Activated naive CD4-positive, alpha-beta T cell treated with anti-CD3 and anti-CD28 coated beads for 36 hours (primary cell): ENCODE measurements around the gene AFMID. TPM values are rescaled to one million over a fixed set of nuclear protein-coding genes. Genes with fewer than 3 reads are reported as not detected.
A peak's percentile ranks its signal among the peaks of the same experiment; 100 is the strongest.

ENCODE experiments used
- CTCF ChIA-PET: fragments of 350-600 bp; sonication (Branson Sonifier 250); formaldehyde crosslinking; loops from one replicate; lab custom pipeline; 2021; ENCODE audit warnings: antibody characterized with exemption; lab: Charles Lee
- DNase-seq: peaks from one replicate; pipeline ENCODE4 v3.0.0-alpha.2; 2020
- H3K27ac Mint-ChIP-seq: one replicate; pipeline ENCODE4 v1.8.0; 2021; ENCODE audit warnings: mild to moderate bottlenecking, mixed read lengths
- H3K27me3 Mint-ChIP-seq: one replicate; pipeline ENCODE4 v1.8.0; 2021; ENCODE audit warnings: low read depth, mixed read lengths
- H3K36me3 Mint-ChIP-seq: one replicate; pipeline ENCODE4 v1.8.0; 2021; ENCODE audit warnings: low read depth, mixed read lengths
- H3K4me1 Mint-ChIP-seq: one replicate; pipeline ENCODE4 v1.8.0; 2021; ENCODE audit warnings: low read depth, mixed read lengths
- H3K4me3 Mint-ChIP-seq: one replicate; pipeline ENCODE4 v1.8.0; 2021; ENCODE audit warnings: mild to moderate bottlenecking, moderate library complexity, mixed read lengths
- H3K9me3 Mint-ChIP-seq: one replicate; pipeline ENCODE4 v1.8.0; 2021; ENCODE audit warnings: mixed read lengths
- intact Hi-C: fragments of 100-400 bp; cut with micrococcal nuclease; formaldehyde crosslinking; loops from one replicate; pipeline ENCODE4 v1.15.1; 2023
- total RNA-seq, 2 experiments: library from RNA; stranded (reverse); gene quantifications; one replicate each; pipeline ENCODE4 v1.2.3, GENCODE V29; 2021

AFMID gene
- total RNA-seq, 2 experiments from 2014 or later = 13.6 to 13.7 TPM

GRCh38 chr17:78174870-78175642 lies 12.1 kb upstream of the AFMID start:
- Mint-ChIP-seq H3K4me1 (peaks cover 52% of the 10 kb centered on the region), H3K4me3 (no peak overlapping the region), H3K27me3 (no peaks in the 10 kb centered on the region), H3K36me3 (peaks cover 58% of the 10 kb centered on the region), H3K9me3 (no peaks in the 10 kb centered on the region), H3K27ac (no peak overlapping the region)
- intact Hi-C loops = no loop called here
- no peak for DNase-seq
- CTCF ChIA-PET = interaction anchor here (1.0 to 3.6 kb wide), 4 partner anchors 11 to 90 kb away, joined by 3 to 19 read pairs (median 8); partner anchors contain the start of gene TK1

DNA sequence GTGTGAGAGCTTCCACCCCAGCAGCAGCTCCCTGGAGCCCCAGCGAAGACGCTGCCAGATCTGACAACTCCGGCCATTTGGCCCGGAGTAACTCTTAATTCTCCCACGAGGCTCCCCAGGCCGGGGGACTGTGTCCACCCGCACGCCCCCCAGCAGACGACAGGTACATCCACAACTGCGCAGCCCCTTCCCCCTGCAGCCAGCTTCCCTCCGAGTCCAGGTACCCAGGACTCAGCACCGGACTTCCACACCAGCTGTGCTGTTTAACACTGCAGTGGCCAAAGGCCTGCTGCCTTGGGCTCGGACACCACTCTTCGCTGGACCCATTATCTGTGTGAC lies 11.6 kb upstream of the AFMID start:
- Mint-ChIP-seq H3K36me3 (peaks cover 64% of the 10 kb centered on the region), H3K4me1 (peaks cover 48% of the 10 kb centered on the region)

DNA sequence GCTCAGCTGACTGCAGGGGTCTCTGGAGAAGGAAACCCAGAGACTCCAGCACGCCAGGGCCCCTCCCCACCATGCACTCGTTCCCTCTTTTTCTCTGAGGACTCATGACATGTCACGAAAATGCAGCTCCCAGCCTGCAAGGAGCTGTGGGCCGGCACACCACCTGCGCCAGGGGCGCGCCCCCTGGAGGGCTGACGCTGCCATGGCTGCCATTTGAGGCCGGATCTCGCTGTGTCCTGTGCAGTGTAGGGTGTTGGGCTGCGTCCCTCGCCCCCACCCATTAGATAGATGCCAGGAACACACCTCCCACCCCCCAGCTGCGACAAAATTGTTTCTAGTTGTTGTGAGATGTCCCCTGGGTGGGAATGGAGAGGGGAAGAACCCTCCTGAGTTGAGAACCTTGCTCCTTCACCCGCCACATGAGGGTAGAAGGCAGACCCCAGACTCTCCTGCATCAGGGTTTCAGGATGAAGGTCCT lies 10.6 kb upstream of the AFMID start:
- H3K4me1 Mint-ChIP-seq = peaks cover 44% of the 10 kb centered on the region
- H3K36me3 Mint-ChIP-seq = peaks cover 67% of the 10 kb centered on the region
- peak; percentile 82 for DNase-seq
- intact Hi-C loops = loop anchor here (1.0 to 2.0 kb wide), 4 partner anchors 11 to 91 kb away; partner anchors contain the start of genes AFMID and TK1
- no peaks in the 10 kb centered on the region for H3K9me3 Mint-ChIP-seq
- H3K27me3 Mint-ChIP-seq = no peaks in the 10 kb centered on the region
- no peak overlapping the region for H3K4me3 Mint-ChIP-seq
- CTCF ChIA-PET = interaction anchor here (0.6 to 3.6 kb wide), 15 partner anchors 9 to 156 kb away, joined by 3 to 19 read pairs (median 5); partner anchors contain the start of genes TK1 and TMC8
- H3K27ac Mint-ChIP-seq = no peak overlapping the region

More for the DNA sequence above, 11.6 kb upstream of the AFMID start:
- Mint-ChIP-seq H3K27me3 (no peaks in the 10 kb centered on the region), H3K9me3 (no peaks in the 10 kb centered on the region), H3K27ac (no peak overlapping the region), H3K4me3 (no peak overlapping the region)
- no peak for DNase-seq
- intact Hi-C loops = no loop called here
- CTCF ChIA-PET = interaction anchor here (1.4 to 3.6 kb wide), 7 partner anchors 9 to 91 kb away, joined by 4 to 19 read pairs (median 10); partner anchors contain the start of gene TK1

DNA sequence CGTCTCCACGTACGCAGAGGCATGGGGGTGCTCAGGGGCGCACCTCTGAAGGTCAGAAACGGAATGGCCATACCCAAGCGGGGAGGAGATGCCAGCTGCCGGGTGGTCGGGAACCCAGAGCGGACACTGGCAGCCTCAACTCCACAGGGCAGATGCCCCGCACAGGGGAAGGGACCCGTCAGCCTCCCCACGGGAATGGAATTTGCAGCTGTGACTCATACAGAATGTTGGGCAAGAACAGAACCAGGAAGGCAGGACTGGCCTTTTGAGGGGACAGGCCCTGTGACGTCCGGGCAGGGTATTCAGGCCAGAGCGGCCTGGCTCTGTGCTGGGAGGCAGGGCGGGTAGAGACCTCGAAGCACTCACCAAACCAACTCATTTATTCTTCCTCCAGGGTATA lies 7.8 kb upstream of the AFMID start:
- H3K27ac Mint-ChIP-seq = no peak overlapping the region
- DNase-seq = no peak
- H3K4me1 Mint-ChIP-seq = peaks cover 20% of the 10 kb centered on the region
- H3K9me3 Mint-ChIP-seq = no peaks in the 10 kb centered on the region
- no peaks in the 10 kb centered on the region for H3K27me3 Mint-ChIP-seq
- intact Hi-C loops = no loop called here
- CTCF ChIA-PET = interaction anchor here (0.7 kb wide), 1 partner anchor 159 kb away, joined by 3 read pairs; no protein-coding TSS in a partner anchor
- H3K36me3 Mint-ChIP-seq = peaks cover 63% of the 10 kb centered on the region
- no peak overlapping the region for H3K4me3 Mint-ChIP-seq

DNA sequence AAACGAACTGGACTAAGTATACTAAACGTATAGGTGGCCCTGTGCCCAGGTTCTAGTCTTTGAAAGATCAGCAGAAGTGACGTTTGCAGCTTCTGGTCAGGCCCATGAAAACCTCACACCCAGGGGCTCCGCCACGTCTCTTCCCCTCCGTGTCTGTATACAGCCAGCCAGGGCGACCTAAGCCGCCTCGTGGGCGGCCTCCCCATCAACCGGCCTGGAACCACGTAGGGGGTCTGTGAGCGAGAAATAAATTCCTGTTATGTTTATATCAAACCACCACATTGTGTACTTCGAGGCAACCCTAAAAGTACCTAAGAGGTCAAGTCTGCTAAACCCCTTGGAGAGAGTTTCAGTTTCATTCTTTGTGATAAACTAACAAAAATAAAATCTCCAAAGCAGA lies 7.1 kb upstream of the AFMID start:
- intact Hi-C loops = no loop called here
- CTCF ChIA-PET = no interaction called here
- Mint-ChIP-seq H3K4me3 (no peak overlapping the region), H3K4me1 (peaks cover 26% of the 10 kb centered on the region), H3K27ac (no peak overlapping the region), H3K27me3 (no peaks in the 10 kb centered on the region), H3K9me3 (no peaks in the 10 kb centered on the region), H3K36me3 (peaks cover 66% of the 10 kb centered on the region)
- no peak for DNase-seq

- intact Hi-C loops = no loop called here
- no peaks in the 10 kb centered on the region for H3K27me3 Mint-ChIP-seq
- DNase-seq = no peak
- CTCF ChIA-PET = interaction anchor here (0.9 kb wide), 1 partner anchor 11 kb away, joined by 4 read pairs; no protein-coding TSS in a partner anchor
- H3K36me3 Mint-ChIP-seq = peaks cover 67% of the 10 kb centered on the region
- no peak overlapping the region for H3K27ac Mint-ChIP-seq
- H3K4me1 Mint-ChIP-seq = peaks cover 27% of the 10 kb centered on the region
- H3K4me3 Mint-ChIP-seq = no peak overlapping the region
- H3K9me3 Mint-ChIP-seq = no peaks in the 10 kb centered on the region
These were observed 6.7 kb upstream of the AFMID start for GRCh38 chr17:78180508-78180907.

DNA sequence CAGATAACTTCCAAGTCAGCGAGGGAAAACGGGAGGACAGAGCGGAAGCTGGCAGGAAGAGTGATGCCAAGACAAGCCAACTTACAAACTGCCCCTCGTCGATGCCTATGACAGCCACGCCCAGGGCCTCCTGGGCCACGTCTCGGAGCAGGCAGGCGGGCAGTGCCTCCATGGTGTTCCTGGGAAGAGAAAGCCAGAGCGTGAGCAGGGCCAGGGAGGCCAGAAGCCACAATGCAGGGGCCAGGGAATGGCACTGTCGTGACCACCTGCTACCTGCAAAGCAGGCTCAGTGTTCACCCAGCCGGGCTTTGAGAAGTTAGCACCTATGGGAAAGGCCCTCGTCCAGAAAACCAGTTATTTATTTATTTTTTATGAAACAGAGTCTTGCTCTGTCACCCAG lies 4.7 kb upstream of the AFMID start:
- Mint-ChIP-seq H3K4me3 (no peak overlapping the region), H3K27me3 (no peaks in the 10 kb centered on the region), H3K27ac (no peak overlapping the region), H3K36me3 (peaks cover 58% of the 10 kb centered on the region), H3K9me3 (no peaks in the 10 kb centered on the region), H3K4me1 (peaks cover 24% of the 10 kb centered on the region)
- no peak for DNase-seq
- intact Hi-C loops = no loop called here
- CTCF ChIA-PET = interaction anchor here (0.7 kb wide), 1 partner anchor 219 kb away, joined by 3 read pairs; no protein-coding TSS in a partner anchor

DNA sequence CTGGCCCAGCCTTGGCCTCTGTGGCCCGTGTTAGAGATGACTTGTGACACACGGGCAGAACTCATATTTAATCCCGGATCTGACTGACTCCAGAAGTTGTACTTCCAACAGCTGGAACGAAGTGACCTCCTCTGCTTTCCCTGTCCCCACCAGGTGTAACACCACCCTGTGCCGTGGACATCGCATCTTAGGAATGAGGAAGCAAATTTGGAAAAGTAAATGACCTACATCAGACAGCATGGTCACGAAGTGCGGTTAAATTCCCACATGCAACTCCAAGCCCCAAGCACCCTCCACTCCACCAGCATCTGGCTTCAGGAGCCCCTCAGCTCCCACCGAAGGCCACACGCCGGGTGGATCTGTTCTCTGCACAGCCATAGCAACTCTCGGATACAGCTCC lies 3.2 kb upstream of the AFMID start:
- Mint-ChIP-seq H3K4me1 (peaks cover 30% of the 10 kb centered on the region), H3K9me3 (no peaks in the 10 kb centered on the region), H3K27ac (no peak overlapping the region), H3K36me3 (peaks cover 51% of the 10 kb centered on the region), H3K4me3 (no peak overlapping the region), H3K27me3 (no peaks in the 10 kb centered on the region)
- CTCF ChIA-PET = no interaction called here
- intact Hi-C loops = no loop called here
- DNase-seq = no peak

- CTCF ChIA-PET = no interaction called here
- intact Hi-C loops = no loop called here
- no peak for DNase-seq
- Mint-ChIP-seq H3K9me3 (no peaks in the 10 kb centered on the region), H3K4me1 (peaks cover 30% of the 10 kb centered on the region), H3K27ac (no peak overlapping the region), H3K27me3 (no peaks in the 10 kb centered on the region), H3K36me3 (peaks cover 47% of the 10 kb centered on the region), H3K4me3 (no peak overlapping the region)
These were observed 2.8 kb upstream of the AFMID start for GRCh38 chr17:78184351-78184750.

- CTCF ChIA-PET = no interaction called here
- Mint-ChIP-seq H3K9me3 (no peaks in the 10 kb centered on the region), H3K36me3 (peaks cover 44% of the 10 kb centered on the region), H3K27me3 (no peaks in the 10 kb centered on the region), H3K27ac (no peak overlapping the region), H3K4me3 (peak overlapping the region; percentile 83), H3K4me1 (peaks cover 30% of the 10 kb centered on the region)
- no peak for DNase-seq
- intact Hi-C loops = loop anchor here (5.0 kb wide), 1 partner anchor 163 kb away; no protein-coding TSS in a partner anchor
These were observed 2.3 kb upstream of the AFMID start for GRCh38 chr17:78184868-78185267.

DNA sequence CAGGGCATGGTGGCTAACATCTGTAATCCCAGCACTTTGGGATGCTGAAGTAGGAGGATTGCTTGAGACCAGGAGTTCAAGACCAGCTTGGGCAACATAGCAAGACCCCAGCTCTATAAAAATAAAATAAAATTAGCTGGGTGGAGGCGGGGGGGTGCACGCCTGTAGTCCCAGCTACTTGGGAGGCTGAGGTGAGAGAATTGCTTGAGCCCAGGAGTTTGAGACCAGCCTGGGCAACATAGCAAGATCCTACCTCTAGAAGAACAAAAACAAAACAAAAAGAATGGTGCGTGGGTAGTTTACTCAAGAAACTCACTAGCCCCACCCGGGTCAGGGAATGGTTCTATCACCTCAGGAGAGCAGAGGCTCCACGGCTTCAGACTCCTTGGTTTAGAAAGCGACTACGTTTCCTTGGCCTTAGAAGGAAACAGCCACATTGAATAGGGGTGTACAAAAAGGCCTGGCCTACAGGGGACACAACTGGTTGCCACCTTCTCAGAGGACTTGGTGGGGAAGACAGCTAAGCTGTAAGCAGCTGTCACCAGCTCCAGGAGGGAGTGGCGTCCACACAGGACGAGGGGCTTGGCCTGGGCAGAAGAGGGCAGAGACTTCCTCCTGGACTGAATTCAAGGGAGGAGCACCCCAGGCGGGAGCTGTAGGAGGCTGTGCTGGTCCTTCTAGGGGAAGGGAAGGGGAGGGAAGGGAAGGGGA lies 1.0 kb upstream of the AFMID start:
- peaks cover 30% of the 10 kb centered on the region for H3K4me1 Mint-ChIP-seq
- no peaks in the 10 kb centered on the region for H3K9me3 Mint-ChIP-seq
- H3K4me3 Mint-ChIP-seq = peak overlapping the region; percentile 83
- no peaks in the 10 kb centered on the region for H3K27me3 Mint-ChIP-seq
- H3K27ac Mint-ChIP-seq = peak overlapping the region; percentile 70
- intact Hi-C loops = loop anchor here (2.0 to 5.0 kb wide), 2 partner anchors 29 to 164 kb away; partner anchors contain the start of gene BIRC5
- peaks cover 38% of the 10 kb centered on the region for H3K36me3 Mint-ChIP-seq
- CTCF ChIA-PET = interaction anchor here (0.6 to 1.9 kb wide), 5 partner anchors 10 to 65 kb away, joined by 3 to 11 read pairs (median 4); no protein-coding TSS in a partner anchor
- DNase-seq = peak; percentile 33

DNA sequence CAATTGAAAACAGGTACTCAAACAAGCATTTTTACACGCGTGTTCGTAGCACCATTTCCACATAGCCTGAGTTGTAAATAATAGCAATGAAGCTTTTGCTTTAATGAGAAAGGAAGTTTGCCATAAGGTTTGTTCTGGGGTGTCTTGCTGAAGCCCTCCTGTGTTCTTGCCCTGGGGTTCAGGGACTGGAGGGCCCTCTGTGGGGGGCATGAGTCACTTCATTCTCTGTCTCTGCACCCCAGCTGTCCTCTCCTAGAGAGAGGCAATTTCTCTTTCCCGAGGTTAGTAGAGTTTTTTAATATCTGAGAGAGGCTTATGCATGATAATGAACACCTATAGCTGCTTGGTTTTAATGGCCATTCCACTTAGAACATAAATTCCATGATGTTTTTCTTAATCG lies 9.6 kb downstream of the AFMID start:
- Mint-ChIP-seq H3K9me3 (no peaks in the 10 kb centered on the region), H3K36me3 (peaks cover 13% of the 10 kb centered on the region), H3K4me1 (no peaks in the 10 kb centered on the region), H3K4me3 (no peak overlapping the region), H3K27me3 (no peaks in the 10 kb centered on the region), H3K27ac (no peak overlapping the region)
- intact Hi-C loops = no loop called here
- no peak for DNase-seq
- CTCF ChIA-PET = no interaction called here
